ENCODE measurements around the gene LAMTOR4.

LAMTOR4 gene

DNA sequence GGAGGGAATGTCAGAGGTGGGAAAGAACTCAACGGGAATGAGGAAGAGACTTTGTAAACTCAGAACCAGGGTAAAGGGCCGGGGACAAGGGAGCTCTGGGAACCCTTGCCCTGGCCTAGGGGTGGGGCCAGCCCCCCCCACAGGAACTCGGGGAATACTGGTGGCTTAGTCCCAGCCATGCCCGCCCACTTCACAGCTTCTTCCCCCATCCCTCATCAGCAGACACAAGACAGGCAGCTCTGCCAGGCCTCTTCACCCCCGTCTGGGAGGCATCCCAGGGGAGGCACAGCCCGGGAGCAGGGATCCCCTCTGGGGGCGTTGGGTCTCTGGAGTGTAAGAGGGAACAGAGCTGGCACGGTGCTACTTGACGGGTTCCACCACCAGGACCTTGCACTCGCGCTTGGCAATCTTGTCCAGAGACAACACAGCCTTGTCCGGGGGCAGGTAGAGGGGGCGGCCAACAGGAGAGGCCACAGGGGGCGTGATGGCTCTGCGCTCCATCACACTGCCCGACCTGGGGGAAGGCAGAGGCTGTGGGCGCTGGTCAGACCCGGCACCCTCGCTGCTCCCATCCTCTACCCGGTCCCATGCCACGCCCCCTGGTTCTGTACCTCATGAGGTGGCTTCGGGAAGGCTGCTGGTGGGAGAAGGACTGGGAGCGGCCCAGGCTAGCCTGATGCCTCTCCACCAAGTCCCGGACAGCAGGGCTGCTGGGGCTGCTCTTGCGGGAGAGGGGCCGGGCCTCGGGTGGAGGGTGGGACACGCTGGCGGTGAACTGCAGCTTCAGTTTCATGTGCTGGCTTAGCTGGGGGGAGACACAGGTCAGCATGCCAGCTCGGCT, 6.2 kb downstream of the LAMTOR4 start:
- no peak for DNase-seq

- DNase-seq, result no peak
Observed at GRCh38 chr7:100155553-100156317, 7.0 kb downstream of the LAMTOR4 start.

- DNase-seq, result no peak
Observed at GRCh38 chr7:100156331-100157068, 7.8 kb downstream of the LAMTOR4 start.

GRCh38 chr7:100157069-100157333, 8.3 kb downstream of the LAMTOR4 start:
- DNase-seq, result no peak

DNA sequence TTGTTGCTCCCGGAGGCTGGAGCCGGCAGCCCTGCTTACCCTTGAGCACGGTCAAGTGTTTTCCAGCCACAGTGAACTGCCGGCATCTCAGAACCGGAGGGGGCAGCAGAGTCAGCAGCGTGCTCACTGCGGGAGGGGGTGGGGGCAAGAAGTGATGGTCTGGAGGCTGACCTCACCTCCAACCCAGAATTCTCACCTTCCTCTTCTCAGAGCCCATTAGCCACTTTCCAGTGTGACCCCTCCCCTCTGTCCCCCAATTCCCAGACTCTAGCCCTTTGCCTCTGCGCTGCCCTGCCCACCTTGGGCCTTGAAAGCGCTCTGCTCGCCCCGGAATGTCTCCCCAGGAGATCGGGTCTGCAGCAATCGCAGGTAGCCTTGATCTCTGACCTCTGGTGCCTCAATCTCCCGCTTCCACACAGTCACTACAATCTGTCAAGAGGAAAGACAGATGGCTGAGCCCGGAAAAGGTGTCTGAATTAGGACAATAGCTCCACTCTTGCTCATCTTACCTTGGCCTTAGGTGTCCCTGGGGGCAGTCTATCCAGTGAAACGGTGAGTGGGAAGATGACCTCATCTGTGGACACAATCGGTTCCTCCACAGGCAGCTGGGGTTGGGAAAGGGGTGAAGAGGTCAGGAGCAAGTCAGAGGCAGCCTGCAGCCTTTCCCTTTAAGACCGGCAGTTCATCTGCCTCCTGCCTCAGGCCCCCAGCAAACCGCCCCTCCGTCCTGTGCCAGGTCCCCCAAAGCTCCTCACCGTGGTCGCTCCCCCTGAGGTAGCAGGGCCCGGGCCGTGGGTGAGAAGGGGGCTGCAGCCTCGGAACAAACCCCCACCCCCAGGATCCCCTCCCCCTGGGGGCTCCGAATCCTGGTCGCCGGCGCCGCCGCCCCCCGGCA, 8.9 kb downstream of the LAMTOR4 start:
- DNase-seq, result no peak

- DNase-seq, result peak; percentile 95
Observed at GRCh38 chr7:100158229-100159098, 9.7 kb downstream of the LAMTOR4 start, which contains the start of gene TRAPPC14. Gene TRAPPC14 (minus strand): TSS chr7:100158723. CDS start chr7:100158499, 224 bp downstream.

GRCh38 chr7:100159099-100159623, 10.4 kb downstream of the LAMTOR4 start:
- no peak for DNase-seq

GRCh38 chr7:100160067-100160466, 11.3 kb downstream of the LAMTOR4 start:
- no peak for DNase-seq

DNA sequence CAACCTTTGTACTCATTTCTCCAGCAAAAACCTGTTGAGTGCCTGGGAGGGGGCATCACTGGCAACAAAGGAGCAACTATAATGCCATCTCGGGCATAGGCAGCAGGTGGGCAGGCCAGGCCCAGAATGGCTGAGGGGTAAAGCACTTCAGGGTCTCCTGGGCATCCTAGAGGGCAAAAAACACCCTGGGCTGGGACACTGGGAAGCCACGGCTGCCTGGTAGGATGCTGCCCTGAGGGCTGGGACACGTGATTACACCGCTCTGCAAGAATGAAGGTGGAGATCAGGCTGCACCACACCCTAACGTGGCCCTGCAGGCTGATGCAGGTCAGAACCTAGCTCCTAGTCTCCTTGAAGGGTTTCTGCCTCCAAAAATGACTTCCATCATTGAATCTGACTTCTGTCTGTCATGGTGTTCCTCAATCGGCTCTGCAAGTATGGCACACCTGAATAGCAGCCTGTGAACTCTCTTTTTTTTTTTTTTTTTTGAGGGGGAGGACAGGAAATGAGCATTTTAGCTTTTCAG, 14.4 kb downstream of the LAMTOR4 start:
- DNase-seq, result no peak

DNA sequence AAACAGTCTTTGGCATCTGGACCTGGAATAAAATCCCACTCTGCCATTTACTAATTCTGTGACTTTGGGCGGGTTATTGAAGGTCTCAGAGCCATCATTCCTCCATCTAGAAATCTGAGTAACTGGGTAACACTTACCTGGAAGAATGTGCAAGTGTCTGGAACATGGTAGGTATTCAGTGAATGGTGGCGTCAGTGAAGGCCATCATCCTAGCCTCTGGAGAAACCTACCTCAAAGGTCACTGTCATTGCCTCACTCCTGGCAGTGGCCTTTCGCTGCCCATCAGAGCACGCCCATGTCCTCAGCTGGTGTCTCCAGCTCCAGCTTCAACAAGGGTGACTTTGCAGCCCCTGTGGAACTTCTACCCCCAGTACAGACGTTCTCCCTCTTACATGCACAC, 15.2 kb downstream of the LAMTOR4 start:
- no peak for DNase-seq

DNA sequence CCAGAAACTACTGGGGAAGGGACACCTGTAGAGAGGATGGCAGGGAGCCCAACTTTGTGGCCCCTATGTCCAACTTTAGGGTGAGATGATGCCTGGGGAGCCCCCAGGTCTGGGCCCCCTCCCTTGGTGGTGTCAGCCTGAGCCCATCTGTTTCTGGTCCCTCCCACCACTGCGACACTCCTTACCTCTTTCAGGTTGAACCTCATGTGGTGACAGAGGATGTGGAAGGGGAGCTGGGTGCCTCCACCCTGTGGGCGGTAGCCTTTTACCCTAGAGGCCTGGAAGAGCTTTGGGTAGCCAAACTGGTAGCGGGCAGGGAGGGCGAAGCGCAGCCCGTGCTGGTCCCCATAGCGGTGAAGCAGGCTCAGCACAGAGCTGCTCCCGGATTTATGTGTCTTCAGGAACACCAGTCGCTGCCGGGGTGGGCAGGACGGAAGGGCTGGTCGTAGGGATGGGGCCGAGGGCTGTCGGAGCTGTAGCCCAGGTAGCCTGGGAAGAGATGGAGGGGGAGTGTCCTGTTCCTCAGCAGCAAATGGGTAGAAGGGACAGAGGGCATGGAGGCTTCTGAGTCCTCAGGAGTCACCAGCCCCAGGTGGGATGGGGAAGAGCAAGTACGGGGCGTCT, 17.7 kb downstream of the LAMTOR4 start:
- DNase-seq, result no peak

- DNase-seq, result no peak
Observed at GRCh38 chr7:100166970-100167911, 18.5 kb downstream of the LAMTOR4 start.

DNA sequence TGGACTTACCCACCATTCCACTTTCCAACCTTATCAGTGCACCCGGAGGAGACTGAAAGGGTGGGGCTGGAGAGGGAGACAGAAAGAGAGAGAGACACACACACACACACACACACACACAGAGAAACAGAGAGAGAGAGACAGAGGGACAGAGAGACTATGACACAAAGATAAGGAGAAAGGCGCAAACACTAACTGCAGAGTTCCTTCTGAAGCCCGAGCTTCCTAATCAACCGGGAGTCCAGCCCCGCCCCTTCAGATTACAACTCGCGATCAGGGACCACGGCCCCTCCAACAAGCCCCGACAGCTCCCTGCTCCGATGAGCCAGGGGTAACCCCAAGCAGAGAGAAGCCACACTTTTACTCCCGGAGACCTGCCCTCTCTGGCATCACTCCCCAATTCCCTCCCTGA, 19.2 kb downstream of the LAMTOR4 start:
- no peak for DNase-seq

GRCh38 chr7:100169147-100169850, 20.6 kb downstream of the LAMTOR4 start:
- DNase-seq, result no peak

GRCh38 chr7:100170101-100170897, 21.6 kb downstream of the LAMTOR4 start:
- DNase-seq, result no peak

- DNase-seq, result no peak
Observed at GRCh38 chr7:100171087-100171681, 22.5 kb downstream of the LAMTOR4 start.

GRCh38 chr7:100171840-100172239, 23.1 kb downstream of the LAMTOR4 start:
- no peak for DNase-seq
